ENCODE data around the gene MOV10. TPM values are rescaled to one million over a fixed set of nuclear protein-coding genes. Genes with fewer than 3 reads are reported as not detected.

Gene MOV10
- total and polyA plus RNA-seq, 2 of the 13 experiments (the other 11 are each of a cell fraction or from before 2014, with no cell fraction given) = 56.4 to 58.2 TPM

GRCh38 chr1:112674440-112674985 is at the start of gene MOV10 (continued):
- TF ChIP-seq ZNF280D (CRISPR knock-in tag; IDR thresholded peaks at IDR 0.05) (0 out of 2 replicates have a peak, but pooled peaks have one; percentile 16), REST (IDR thresholded peaks at IDR 0.05; ENCODE audit: borderline replicate concordance in 1 of 2, low read depth in 1 of 2, low read length in 2 of 2) (no peak), ZFP91 (CRISPR knock-in tag; IDR thresholded peaks at IDR 0.05; ENCODE audit: borderline replicate concordance) (peak; percentile 51; the same call in 1 of the 2 replicates), ZNF121 (CRISPR knock-in tag; IDR thresholded peaks at IDR 0.05) (no peak; the same call in 1 of the 2 replicates), ZNF329 (CRISPR knock-in tag; IDR thresholded peaks at IDR 0.05; ENCODE audit: low read depth) (no peak), ZNF251 (CRISPR knock-in tag; IDR thresholded peaks at IDR 0.05) (no peak), XRCC5 (optimal IDR thresholded peaks at IDR 0.05; ENCODE audit: low read length) (peak; percentile 13), ZNF687 (CRISPR knock-in tag; IDR thresholded peaks at IDR 0.05) (peak; percentile 73; the same call in 1 of the 2 replicates), ZBTB7A (CRISPR knock-in tag; IDR thresholded peaks at IDR 0.05) (peak; percentile 54; the same call in 1 of the 2 replicates), ZNF235 (CRISPR knock-in tag; IDR thresholded peaks at IDR 0.05; ENCODE audit: borderline replicate concordance) (0 out of 2 replicates have a peak, but pooled peaks have one; percentile 33), GATAD1 (CRISPR knock-in tag; IDR thresholded peaks at IDR 0.05) (peak; percentile 5; the same call in 1 of the 2 replicates), ZNF552 (CRISPR knock-in tag; IDR thresholded peaks at IDR 0.05; ENCODE audit: borderline replicate concordance) (no peak), ZBTB8A (CRISPR knock-in tag; IDR thresholded peaks at IDR 0.05; ENCODE audit: borderline replicate concordance, low read depth) (no peak)
